GM18873 (cell line): ENCODE results near the gene MFGE8.

Experiments used
- ATAC-seq: cut with Tn5 transposase; IDR thresholded peaks from one replicate; pipeline ENCODE4 v1.9.1; 2021; ENCODE audit warnings: mild to moderate bottlenecking, moderate library complexity, moderate number of reproducible peaks; ENCODE audit not compliant: unreplicated experiment, low FRiP score

MFGE8 gene

GRCh38 chr15:88920186-88920891 lies 7.2 kb upstream of the MFGE8 start:
- ATAC-seq = no peak

GRCh38 chr15:88918738-88919137 lies 5.6 kb upstream of the MFGE8 start:
- ATAC-seq = peak; percentile 77

GRCh38 chr15:88917760-88918159 lies 4.6 kb upstream of the MFGE8 start:
- ATAC-seq = no peak

GRCh38 chr15:88915354-88915753 lies 2.2 kb upstream of the MFGE8 start:
- ATAC-seq = no peak

GRCh38 chr15:88913850-88914169 lies 631 bp upstream of the MFGE8 start:
- no peak for ATAC-seq

GRCh38 chr15:88912500-88912921 lies 668 bp downstream of the MFGE8 start:
- ATAC-seq = no peak

GRCh38 chr15:88911766-88912118 lies 1.4 kb downstream of the MFGE8 start:
- ATAC-seq = no peak

GRCh38 chr15:88909956-88910831 lies 3.0 kb downstream of the MFGE8 start:
- ATAC-seq = no peak

GRCh38 chr15:88908697-88909621 lies 4.2 kb downstream of the MFGE8 start:
- no peak for ATAC-seq

- ATAC-seq = no peak
These were observed 5.1 kb downstream of the MFGE8 start for GRCh38 chr15:88908123-88908522.

- ATAC-seq = no peak
These were observed 6.1 kb downstream of the MFGE8 start for GRCh38 chr15:88907111-88907510.

- no peak for ATAC-seq
These were observed 6.6 kb downstream of the MFGE8 start for GRCh38 chr15:88906551-88906950.

GRCh38 chr15:88906130-88906529 lies 7.0 kb downstream of the MFGE8 start:
- no peak for ATAC-seq

- ATAC-seq = no peak
These were observed 7.6 kb downstream of the MFGE8 start for GRCh38 chr15:88905576-88905975.

- ATAC-seq = no peak
These were observed 8.4 kb downstream of the MFGE8 start for GRCh38 chr15:88904624-88905327.

- no peak for ATAC-seq
These were observed 8.9 kb downstream of the MFGE8 start for GRCh38 chr15:88904257-88904623.

GRCh38 chr15:88902846-88903245 lies 10.3 kb downstream of the MFGE8 start:
- no peak for ATAC-seq

GRCh38 chr15:88902221-88902835 lies 10.9 kb downstream of the MFGE8 start:
- ATAC-seq = no peak

GRCh38 chr15:88901508-88902220 lies 11.5 kb downstream of the MFGE8 start:
- ATAC-seq = no peak
